K562 treated with DMSO at 1 percent for 48 hours (cell line): ENCODE results near the gene SPATA31E1. TPM values are rescaled to one million over a fixed set of nuclear protein-coding genes. Genes with fewer than 3 reads are reported as not detected.

ENCODE experiments used
- total RNA-seq: library from RNA; unstranded; fragments of 300-600 nt; gene quantifications from 2 replicates; pipeline ENCODE4 v1.2.3, GENCODE V29; 2022; ENCODE audit warnings: low replicate concordance; ENCODE audit errors: extremely low read depth

The SPATA31E1 gene
- not detected in 2 replicates for total RNA-seq

GRCh38 chr9:87882627-87883026 lies at the start of gene SPATA31E1:
Gene SPATA31E1, plus strand, starts transcription at chr9:87882877. Its CDS starts 15 bp downstream, at chr9:87882892.

GRCh38 chr9:87917662-87918061 lies 35.0 kb downstream of the SPATA31E1 start, which contains the start of gene SPATA31C1:
Gene SPATA31C1, plus strand, starts transcription at chr9:87917962.

Other genes with a start within 250 kb of the SPATA31E1 start
- not detected in 2 replicates for gene CTSL, start 156.8 kb upstream of the SPATA31E1 start, total RNA-seq
- not detected in 2 replicates for gene SPATA31C1, start 35.1 kb downstream of the SPATA31E1 start, total RNA-seq
- not detected in 2 replicates for gene CDK20, start 91.7 kb downstream of the SPATA31E1 start, total RNA-seq